ENCODE data around the gene MED26.

GRCh38 chr19:16582486-16583261 lies 45.3 kb downstream of the MED26 start:
- TF ChIP-seq POLR2AphosphoS5 (IDR thresholded peaks at IDR 0.05; ENCODE audit: low read depth) (no peak), CTCF (conservative IDR thresholded peaks at IDR 0.05; ENCODE audit: low read depth in 2 of 2) (no peak), ZNF331 (CRISPR knock-in tag; IDR thresholded peaks at IDR 0.05; ENCODE audit: low read depth) (no peak)
